B cell (primary cell): ENCODE measurements around the gene PROM2.

Source experiments
- EZH2 ChIP-seq: IDR thresholded peaks from 2 replicates; pipeline ENCODE4 v1.6.1; 2012; ENCODE audit warnings: borderline replicate concordance, low read depth, mild to moderate bottlenecking, moderate library complexity, low read length; ENCODE audit not compliant: insufficient read depth, poor library complexity, severe bottlenecking
- TF ChIP-seq, protein P1 (sequence below): fragments of 200-600 bp; IDR thresholded peaks from one replicate; pipeline ENCODE4 v1.8.0; 2022; ENCODE audit warnings: antibody characterized with exemption, mild to moderate bottlenecking

DNA sequence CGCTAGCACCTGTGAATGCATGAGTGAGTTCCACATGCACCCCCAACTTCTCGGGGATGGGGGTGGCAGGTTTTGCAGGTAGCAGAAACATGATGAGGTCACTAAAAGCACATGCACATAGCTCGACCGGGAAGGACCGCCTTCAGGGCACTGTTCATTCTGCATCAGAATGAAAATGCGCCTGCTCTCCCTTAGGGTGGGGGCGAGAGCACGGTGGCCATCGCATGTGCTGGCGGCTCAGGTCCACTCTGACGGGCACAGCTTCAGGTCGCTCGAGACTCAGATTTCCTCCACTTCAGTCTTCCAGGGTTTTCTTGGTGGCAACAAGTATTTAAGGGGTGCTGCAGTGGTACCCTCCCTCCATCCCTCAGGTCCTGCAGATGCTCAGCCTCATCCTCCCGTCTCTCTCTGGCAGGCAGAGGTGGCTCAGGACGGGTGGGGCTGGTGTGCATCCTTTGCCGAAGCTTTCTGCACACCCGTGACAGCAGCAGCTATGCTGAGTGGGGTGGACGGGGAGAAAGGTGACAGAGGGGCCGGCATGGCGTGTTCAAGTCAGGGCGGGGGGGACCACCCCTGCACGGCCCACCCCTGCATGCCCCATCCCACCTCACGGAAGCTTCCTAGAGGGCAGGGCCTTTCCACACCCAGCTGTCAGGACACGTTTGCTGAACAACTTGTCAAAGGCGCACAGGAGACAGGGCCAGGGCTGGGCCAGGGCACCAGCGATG is 37.7 kb downstream of the PROM2 start:
- TF ChIP-seq EZH2, result no peak
- TF ChIP-seq, protein P1, sequence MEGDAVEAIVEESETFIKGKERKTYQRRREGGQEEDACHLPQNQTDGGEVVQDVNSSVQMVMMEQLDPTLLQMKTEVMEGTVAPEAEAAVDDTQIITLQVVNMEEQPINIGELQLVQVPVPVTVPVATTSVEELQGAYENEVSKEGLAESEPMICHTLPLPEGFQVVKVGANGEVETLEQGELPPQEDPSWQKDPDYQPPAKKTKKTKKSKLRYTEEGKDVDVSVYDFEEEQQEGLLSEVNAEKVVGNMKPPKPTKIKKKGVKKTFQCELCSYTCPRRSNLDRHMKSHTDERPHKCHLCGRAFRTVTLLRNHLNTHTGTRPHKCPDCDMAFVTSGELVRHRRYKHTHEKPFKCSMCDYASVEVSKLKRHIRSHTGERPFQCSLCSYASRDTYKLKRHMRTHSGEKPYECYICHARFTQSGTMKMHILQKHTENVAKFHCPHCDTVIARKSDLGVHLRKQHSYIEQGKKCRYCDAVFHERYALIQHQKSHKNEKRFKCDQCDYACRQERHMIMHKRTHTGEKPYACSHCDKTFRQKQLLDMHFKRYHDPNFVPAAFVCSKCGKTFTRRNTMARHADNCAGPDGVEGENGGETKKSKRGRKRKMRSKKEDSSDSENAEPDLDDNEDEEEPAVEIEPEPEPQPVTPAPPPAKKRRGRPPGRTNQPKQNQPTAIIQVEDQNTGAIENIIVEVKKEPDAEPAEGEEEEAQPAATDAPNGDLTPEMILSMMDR, result no peak
